ENCODE measurements around the gene RBM3.
"Not testable (repeated sequence)": the region's sequence is repeated elsewhere in the genome, so short reads cannot be mapped to it uniquely, and the experiment has no call there.

Gene RBM3

GRCh38 chrX:48574270-48575266 lies at the start of gene RBM3:
RBM3 (plus strand) TSS chrX:48574484; CDS start chrX:48575181, 697 bp downstream.
- peak; percentile 54 for TF ChIP-seq CTCF (conservative IDR thresholded peaks at IDR 0.05; ENCODE audit: low read depth, low read length)
- peak within 1 kb of the TSS; percentile 78 for H3K4me3 ChIP-seq (ENCODE audit: low read depth, low read length)
- peak; percentile 96 for DNase-seq (ENCODE audit: low read depth)

- H3K4me3 ChIP-seq (ENCODE audit: low read depth, low read length) = not testable (repeated sequence)
- DNase-seq (ENCODE audit: low read depth) = peak; percentile 23
Measured at GRCh38 chrX:48525853-48526252, 48.4 kb upstream of the RBM3 start.

- no peak for TF ChIP-seq CTCF (conservative IDR thresholded peaks at IDR 0.05; ENCODE audit: low read depth, low read length)
- no peak for DNase-seq (ENCODE audit: low read depth)
- no peak overlapping the region for H3K4me3 ChIP-seq (ENCODE audit: low read depth, low read length)
Measured at GRCh38 chrX:48530736-48531135, 43.5 kb upstream of the RBM3 start.

- DNase-seq (ENCODE audit: low read depth) = peak; percentile 62
- TF ChIP-seq CTCF (conservative IDR thresholded peaks at IDR 0.05; ENCODE audit: low read depth, low read length) = no peak
- H3K4me3 ChIP-seq (ENCODE audit: low read depth, low read length) = no peak overlapping the region
Measured at GRCh38 chrX:48531358-48531959, 42.8 kb upstream of the RBM3 start.

GRCh38 chrX:48532161-48532560 lies 42.1 kb upstream of the RBM3 start:
- no peak for DNase-seq (ENCODE audit: low read depth)
- TF ChIP-seq CTCF (conservative IDR thresholded peaks at IDR 0.05; ENCODE audit: low read depth, low read length) = no peak

GRCh38 chrX:48533165-48533564 lies 41.1 kb upstream of the RBM3 start:
- DNase-seq (ENCODE audit: low read depth) = no peak
- H3K4me3 ChIP-seq (ENCODE audit: low read depth, low read length) = no peak overlapping the region
- TF ChIP-seq CTCF (conservative IDR thresholded peaks at IDR 0.05; ENCODE audit: low read depth, low read length) = no peak

More at GRCh38 chrX:48532161-48532560, 42.1 kb upstream of the RBM3 start:
- H3K4me3 ChIP-seq (ENCODE audit: low read depth, low read length) = no peak overlapping the region

- H3K4me3 ChIP-seq (ENCODE audit: low read depth, low read length) = peak overlapping the region; percentile 22
Measured at GRCh38 chrX:48538641-48539344, 35.5 kb upstream of the RBM3 start.

More at GRCh38 chrX:48538641-48539344, 35.5 kb upstream of the RBM3 start:
- TF ChIP-seq CTCF (conservative IDR thresholded peaks at IDR 0.05; ENCODE audit: low read depth, low read length) = no peak
- DNase-seq (ENCODE audit: low read depth) = no peak
